HK-2 (cell line): ENCODE results near the gene ACSF3.

Source experiments
- DNase-seq: peaks from one replicate; pipeline ENCODE4 v3.0.0-alpha.2; 2018; ENCODE audit not compliant: unreplicated experiment

ACSF3 gene

GRCh38 chr16:89130448-89130847 lies 36.8 kb downstream of the ACSF3 start:
- no peak for DNase-seq

GRCh38 chr16:89131783-89132182 lies 38.1 kb downstream of the ACSF3 start:
- no peak for DNase-seq

DNA sequence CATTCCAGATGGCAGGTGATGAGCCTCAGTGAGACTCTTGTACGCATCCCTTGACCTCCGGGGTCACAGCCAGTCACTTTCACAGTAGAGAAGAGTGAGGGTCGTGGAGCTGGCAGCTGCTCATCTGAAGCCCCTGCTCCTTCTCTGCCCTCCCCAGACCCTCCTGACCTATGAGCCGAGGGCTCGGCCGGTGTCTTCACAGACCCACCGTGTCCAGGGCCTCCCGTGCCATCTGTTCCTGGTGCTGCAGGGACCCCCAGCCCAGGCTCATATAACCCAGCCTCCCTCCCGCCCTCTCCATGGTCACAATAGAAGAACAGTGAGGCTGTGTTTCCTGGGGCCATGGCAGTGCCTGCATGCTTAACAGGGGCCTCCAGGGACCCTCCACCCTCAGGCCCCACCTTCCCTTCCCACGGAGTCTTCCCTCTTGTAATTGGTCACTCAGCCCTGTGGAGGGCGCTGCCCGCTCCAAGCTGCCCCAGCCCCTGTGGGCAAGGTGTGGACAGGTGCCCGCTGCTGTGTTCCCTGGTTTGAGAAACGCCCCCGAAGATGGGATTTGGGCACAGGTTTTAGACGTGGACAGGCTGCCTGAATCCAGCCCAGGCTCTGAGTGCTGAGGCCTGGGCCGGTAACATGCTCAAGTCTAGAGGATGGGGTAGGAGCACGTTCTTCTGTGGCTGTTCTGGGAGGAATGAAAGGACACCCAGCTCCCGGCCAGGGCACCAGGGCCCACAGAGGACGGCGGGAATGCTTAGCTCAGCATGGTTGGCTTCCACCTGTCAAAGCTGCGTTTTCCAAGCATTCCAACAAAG lies 38.7 kb downstream of the ACSF3 start:
- no peak for DNase-seq

GRCh38 chr16:89133457-89134127 lies 39.9 kb downstream of the ACSF3 start:
- no peak for DNase-seq

DNA sequence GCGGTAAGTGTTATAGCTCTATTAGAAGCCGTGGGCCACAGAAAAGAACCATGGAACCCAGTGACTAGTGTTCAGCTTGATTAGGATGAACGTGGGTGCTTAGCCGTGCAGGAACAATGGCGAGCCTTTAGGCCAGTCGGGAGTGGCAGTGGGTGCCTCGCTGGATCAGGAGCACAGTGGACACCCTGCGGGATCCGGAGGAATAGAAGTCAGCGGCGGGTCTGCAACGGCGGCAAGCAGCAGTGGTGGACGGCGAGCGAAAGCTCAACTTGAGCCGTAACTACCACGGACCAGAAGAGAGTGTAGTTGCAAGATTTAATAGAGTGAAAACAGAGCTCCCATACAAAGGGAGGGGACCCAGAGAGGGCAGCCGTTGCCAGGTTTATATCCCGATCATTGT lies 40.6 kb downstream of the ACSF3 start:
- DNase-seq, result no peak

GRCh38 chr16:89135166-89135565 lies 41.5 kb downstream of the ACSF3 start:
- no peak for DNase-seq

- no peak for DNase-seq
These were observed 42.5 kb downstream of the ACSF3 start for GRCh38 chr16:89135971-89136765.

GRCh38 chr16:89136931-89137330 lies 43.3 kb downstream of the ACSF3 start:
- DNase-seq, result no peak

- DNase-seq, result no peak
These were observed 44.2 kb downstream of the ACSF3 start for GRCh38 chr16:89137666-89138512.

DNA sequence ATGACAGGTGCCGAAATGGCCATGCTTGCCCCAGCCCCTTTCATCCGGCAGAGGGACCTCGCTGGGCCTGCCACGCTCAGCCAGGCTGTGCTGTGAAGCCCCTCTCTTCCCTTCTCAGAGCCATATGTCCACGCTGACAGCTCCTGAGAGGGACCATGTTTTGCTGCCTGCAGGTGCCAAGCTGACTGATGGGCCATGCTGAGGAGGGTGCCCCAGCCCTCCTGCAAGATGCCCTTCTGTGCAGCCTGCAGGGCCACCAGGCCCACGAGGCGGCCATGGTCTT lies 44.8 kb downstream of the ACSF3 start:
- DNase-seq, result no peak

GRCh38 chr16:89138843-89139520 lies 45.3 kb downstream of the ACSF3 start:
- no peak for DNase-seq

DNA sequence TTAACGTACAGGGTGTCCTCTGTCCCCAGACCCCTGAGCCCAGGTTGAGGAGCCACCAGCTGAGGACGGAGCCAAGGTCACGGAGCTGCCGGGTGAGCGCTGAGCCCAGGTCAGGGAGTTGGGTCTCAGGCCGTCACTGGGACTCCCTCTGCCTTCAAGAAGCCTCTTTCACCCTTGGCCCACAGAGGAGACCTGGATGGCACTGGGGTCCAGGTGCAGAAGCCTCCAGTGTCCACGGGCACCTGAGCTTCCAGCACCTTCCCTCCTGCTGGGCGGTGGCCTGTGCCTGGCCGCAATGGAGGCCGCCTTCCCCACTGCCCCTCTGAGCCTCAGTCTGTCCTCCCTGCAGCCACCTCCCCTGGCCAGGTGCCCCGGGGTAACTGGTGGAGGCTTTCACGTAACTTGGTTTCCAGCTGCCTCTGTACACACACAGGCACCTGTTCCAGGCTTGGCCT lies 46.3 kb downstream of the ACSF3 start:
- no peak for DNase-seq

DNA sequence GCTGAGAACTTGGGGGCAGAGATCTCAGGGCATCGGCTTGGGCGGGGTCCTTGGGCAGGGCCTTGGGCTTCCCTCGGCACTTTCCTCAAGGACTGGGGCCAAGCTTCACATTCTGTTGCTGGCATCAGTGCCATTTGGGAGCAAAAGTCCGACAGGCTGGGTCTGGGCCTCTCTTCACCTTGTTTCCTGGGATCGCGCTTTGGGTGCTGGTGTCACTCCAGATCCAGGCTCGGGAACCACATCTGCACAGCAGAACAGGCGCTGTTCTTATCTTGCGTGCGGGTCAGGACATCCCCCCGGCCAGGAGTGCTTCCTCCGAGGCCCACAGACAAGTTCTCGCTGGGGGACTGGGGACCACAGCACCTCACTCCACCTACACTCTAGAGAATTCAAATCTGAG lies 46.7 kb downstream of the ACSF3 start:
- no peak for DNase-seq

GRCh38 chr16:89140981-89141883 lies 47.6 kb downstream of the ACSF3 start:
- no peak for DNase-seq

DNA sequence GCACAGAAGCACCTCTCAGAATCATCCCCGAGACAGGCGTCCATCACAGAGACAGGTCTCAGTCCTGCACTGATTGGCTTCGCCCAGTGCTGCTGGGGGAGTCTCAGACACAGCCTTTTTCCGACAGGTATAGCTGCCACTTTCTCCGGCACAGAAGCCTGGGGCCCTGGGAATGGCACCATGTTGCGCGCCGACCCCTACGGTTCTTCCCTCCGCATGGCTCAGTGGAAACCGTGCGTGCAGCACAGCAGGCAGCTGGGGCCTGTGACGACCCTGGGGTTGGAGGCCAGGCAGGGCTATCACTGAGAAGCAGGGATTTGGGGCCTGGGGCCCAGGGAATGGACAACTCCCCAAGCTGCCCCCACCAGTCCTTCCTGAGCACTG lies 48.2 kb downstream of the ACSF3 start:
- no peak for DNase-seq

DNA sequence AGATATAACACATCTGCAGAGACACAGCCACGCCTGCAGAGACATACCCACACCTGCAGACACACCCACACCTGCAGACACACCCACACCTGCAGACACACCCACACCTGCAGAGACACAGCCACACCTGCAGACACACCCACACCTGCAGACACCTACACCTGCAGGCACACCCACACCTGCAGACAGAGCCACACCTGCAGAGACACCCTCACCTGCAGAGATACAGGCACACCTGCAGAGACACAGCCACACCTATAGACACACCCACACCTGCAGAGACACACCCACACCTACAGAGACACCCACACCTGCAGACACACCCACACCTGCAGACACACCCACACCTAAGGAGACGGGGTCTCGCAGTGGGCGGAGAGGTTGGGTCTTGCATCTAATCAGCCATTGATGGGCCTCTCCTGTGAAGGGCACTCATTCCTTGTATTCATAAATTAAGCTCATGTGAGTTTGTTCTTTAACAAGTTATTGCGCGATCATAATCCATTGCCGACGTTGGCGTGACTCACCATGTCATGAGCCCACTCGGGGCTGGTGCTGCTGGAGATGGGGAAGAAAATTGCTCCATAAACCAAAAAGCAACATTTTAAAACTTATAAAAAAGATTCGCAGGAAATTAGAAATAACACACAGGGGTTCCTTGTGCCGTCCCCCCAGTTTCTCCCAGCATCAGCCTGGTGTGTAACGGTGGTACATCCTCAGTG lies 49.0 kb downstream of the ACSF3 start:
- DNase-seq, result no peak

- DNase-seq, result no peak
These were observed 49.6 kb downstream of the ACSF3 start for GRCh38 chr16:89143201-89143741.

- no peak for DNase-seq
These were observed 50.4 kb downstream of the ACSF3 start for GRCh38 chr16:89143911-89144675.
